NCI-H2227 treated with DMSO at 0.1 percent for 48 hours (cell line): Measurements from ENCODE around the gene TSPEAR.
"Not testable (repeated sequence)": the region's sequence is repeated elsewhere in the genome, so short reads cannot be mapped to it uniquely, and the experiment has no call there.

ENCODE experiments used
- DNase-seq: peaks from one replicate; lab custom pipeline; 2025; lab: John Stamatoyannopoulos, UW

The TSPEAR gene

DNA sequence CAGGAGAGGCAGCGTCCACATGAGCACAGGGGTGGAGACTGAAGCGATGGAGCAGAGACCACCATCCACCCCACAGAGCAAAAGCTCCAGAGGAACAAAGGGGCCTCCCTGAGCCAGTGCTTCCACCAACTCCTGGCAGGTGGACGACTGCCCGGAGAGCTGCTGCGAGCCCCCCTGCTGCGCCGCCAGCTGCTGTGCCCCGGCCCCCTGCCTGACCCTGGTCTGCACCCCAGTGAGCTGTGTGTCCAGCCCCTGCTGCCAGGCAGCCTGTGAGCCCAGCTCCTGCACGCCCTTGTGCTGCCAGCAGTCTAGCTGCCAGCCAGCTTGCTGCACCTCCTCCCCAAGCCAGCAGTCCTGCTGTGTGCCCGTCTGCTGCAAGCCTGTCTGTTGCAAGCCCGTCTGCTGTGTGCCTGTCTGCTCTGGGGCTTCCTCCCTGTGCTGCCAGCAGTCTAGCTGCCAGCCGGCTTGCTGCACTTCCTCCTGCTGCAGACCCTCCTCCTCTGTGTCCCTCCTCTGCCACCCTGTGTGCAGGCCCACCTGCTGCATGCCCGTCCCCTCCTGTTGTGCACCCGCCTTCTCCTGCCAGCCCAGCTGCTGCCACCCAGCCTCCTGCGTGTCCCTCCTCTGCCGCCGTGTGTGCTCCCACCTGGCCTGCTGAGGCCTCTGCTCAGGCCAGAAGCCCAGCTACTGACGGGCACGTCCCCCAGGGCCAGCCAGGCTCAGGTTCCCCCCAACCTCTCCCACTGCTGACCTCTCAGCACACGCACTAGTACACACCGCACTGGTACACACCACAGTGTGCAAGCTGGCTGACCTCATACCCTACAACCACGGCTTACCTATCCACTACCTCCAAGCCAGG is 9.0 kb downstream of the TSPEAR start:
- DNase-seq = no peak

DNA sequence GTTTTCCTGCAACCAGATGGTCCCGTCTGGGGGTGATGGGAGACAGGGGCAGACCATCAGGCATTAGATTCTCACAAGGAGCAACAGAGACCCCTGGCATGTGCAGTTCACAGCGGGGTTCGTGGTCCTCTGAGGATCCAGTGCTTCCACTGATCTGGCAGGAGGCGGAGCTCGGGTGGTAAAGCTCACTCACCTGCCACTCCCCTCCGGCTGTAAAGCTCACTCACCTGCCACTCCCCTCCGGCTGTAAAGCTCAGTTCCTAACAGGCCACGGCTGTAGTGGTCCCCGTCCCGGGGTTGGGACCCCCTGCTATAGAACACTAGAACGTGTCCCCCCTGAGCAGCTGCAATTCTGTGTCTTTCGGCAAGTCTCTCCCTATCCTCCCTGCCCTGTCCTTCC is 9.8 kb downstream of the TSPEAR start:
- no peak for DNase-seq

GRCh38 chr21:44701023-44701400 is 10.4 kb downstream of the TSPEAR start:
- DNase-seq = no peak

DNA sequence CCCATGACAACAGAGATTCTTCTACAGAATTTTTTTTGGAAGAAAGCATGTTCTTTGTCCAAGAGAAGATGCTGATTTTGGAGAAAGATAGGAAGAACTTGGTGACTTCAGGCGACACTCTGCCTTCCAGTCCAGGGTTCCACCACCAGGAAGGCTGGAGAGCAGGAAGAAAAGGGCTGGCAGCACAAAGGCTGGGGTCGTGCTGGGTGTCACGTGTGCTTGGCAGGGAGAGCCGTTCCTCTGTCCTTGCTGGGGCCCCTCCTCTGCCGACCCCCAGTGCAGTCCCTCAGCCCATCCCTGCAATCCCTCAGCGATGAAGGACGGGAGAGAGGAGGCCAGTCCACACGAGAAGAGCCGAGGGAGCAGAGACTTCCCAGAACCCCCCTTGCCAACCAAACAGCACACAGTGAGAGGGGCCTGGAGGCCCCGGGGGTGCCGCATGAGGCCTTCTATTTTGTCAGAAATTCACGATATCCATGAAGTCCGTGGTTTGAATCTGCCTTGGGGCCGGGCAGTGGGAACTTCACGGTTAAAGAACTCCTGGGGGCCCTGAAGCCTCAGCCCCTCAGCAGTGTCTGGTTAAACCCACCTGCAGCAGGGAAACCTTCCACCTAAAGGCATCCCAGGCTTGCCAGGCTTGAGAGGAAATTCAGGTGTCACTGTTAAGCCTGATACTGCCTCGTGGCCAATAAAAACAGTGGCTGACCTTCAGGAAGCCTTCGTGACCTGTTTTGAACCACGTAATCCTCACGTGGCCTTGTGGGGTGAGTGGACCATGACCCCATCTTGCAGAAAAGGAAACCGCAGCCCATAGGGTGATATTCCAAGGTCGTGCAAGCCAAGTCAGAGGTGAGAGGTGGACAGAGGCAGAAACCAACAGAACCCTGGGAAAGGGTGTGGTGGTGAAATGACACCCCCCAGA is 11.0 kb downstream of the TSPEAR start:
- DNase-seq = no peak

DNA sequence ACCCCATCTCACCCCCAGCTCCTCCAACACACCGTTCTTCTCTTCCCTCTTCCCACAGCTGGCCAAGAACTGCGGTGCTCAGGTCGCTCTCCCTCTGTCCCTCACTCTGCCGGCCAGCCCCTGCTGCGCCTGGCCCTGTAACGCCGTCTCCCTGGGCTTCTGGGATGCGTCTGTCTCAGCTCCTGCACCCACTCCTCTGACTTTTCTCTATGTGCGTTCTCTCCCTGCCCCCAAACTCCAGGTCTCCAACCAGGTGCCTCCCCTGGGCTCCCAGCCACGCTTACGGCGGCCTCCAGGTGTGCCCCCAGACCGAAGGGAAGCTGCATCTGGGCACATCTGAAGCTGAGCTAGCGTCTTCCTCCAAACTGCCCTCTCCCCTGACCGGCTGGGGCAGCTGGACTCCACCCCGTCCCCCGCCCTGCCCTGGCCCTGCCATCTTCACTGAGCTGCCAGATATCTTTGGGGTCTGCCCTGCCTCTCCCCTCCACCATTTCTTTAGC is 11.8 kb downstream of the TSPEAR start:
- DNase-seq = no peak

DNA sequence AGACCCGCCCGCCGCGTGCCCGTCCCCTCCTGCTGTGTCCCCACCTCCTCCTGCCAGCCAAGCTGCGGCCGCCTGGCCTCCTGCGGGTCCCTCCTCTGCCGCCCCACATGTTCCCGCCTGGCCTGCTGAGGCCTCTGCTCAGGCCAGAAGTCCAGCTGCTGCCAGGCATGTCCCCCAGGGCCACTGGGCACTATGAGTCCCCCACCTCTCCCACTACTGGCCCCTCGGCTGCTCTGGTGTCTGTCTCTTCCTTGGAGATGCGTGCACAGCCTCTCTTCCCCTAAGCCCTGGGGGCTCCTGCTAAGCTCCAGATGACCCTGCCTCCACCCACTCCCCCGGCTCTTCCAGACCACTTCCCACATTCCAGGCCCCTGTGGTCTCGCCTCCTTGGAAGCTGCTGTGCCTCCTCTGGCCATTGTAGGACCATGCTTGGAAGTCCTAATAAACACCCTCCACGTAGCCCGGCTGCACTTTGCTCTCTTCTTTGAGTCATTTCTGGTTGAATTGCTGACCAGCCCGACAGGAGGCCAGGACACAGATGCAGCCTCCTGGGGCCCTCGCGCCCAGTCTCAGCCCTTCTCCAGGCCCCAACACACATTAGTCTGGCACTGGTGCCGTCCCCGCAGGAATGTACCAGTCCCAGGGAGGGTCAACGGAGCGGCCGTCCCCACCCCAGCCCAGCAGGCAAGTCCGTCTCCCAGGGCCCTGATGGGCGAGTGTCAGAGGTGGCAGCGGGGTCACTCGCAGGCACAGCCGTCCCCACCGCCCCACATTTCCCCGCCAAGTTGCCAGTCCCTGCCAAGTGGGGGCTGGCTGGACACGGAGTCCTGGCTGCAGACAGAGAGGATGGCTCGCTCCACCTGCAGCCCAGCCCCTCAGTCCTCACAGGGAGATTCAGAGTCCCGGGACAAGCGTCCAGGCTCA is 13.3 kb downstream of the TSPEAR start:
- DNase-seq = no peak

DNA sequence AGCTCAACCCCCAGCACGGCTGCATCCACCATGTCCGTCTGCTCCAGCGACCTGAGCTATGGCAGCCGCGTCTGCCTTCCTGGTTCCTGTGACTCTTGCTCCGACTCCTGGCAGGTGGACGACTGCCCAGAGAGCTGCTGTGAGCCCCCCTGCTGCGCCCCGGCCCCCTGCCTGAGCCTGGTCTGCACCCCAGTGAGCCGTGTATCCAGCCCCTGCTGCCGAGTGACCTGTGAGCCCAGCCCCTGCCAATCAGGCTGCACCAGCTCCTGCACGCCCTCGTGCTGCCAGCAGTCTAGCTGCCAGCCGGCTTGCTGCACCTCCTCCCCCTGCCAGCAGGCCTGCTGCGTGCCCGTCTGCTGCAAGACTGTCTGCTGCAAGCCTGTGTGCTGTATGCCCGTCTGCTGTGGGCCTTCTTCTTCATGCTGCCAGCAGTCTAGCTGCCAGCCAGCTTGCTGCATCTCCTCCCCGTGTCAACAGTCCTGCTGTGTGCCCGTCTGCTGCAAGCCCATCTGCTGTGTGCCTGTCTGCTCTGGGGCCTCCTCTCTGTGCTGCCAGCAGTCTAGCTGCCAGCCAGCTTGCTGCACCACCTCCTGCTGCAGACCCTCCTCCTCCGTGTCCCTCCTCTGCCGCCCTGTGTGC is 14.1 kb downstream of the TSPEAR start, which contains the start of gene KRTAP10-12:
TSS of gene KRTAP10-12 (plus strand) at position 1 of the 639 bp plus-strand sequence. CDS start at position 31, 30 bp downstream.
- not testable (repeated sequence) for DNase-seq

DNA sequence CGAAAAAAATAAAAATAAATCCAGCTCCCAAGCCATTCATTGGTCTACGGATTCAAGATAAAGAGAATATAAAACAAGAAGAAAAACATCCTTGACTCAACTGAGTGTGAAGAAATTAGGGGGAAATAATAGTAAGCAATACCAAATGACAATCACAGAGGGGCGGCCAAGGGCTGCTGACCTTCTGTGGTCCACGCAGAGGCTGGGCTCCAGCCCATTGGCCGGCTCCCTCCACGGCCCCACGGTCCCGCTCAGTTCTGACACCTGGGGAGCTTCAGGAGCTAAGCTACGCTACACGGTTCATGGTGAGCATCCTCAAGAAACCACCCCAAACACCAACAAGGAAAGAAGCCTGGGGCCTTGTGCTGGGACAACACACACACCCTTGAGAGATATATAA is 14.8 kb downstream of the TSPEAR start:
- DNase-seq = no peak

DNA sequence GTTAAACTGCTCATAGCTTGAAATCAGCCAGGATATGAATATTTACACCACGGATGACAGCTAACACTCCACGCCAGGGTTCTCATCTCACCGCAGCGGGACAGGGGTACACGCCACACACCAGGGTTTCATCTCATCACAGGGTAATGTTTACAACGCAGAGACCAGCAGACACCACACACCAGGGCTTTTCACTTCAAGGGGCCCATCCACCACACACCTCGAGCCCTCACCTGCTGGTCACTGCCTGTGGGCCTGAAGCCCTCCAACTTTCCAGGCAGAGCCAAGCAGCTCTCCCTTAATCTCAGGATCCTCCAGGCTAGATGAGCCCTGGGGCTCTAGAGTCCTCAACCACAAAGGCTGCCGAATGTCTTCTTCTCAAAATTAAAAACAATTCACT is 15.7 kb downstream of the TSPEAR start:
- DNase-seq = no peak

GRCh38 chr21:44695184-44695583 is 16.2 kb downstream of the TSPEAR start:
- no peak for DNase-seq

- no peak for DNase-seq
These were observed 16.6 kb downstream of the TSPEAR start for GRCh38 chr21:44694776-44695175.

DNA sequence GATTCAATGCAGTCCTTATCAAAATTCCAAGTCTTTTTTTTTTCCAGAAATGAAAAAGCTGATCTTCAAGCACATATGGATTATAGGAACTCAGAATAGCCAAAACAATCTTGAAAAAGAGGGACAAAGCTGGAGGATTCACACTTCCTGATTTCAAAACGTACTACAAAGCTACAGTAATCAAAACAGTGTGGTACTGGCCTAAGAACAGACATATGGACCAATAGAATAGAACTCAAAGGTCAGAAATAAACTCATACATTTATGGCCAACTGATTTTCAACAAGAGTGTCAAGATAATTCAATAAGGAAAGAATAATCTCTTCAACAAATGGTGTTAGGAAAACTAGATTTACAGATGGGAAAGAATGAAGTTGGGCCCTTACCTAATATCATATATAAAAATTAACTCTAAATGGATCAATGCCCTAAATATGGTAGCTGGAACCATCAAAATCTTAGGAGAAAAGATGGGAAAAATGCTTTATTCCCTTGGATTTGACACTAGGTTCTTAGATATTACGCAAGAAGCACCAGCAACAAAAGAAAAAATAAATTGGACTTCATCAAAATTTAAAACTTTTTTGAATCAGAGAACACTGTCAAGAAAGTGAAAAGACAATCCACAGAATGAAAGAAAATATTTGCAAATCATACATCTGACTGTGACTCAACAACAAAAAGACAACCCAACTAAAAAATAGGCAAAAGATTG is 18.4 kb downstream of the TSPEAR start:
- DNase-seq = no peak

DNA sequence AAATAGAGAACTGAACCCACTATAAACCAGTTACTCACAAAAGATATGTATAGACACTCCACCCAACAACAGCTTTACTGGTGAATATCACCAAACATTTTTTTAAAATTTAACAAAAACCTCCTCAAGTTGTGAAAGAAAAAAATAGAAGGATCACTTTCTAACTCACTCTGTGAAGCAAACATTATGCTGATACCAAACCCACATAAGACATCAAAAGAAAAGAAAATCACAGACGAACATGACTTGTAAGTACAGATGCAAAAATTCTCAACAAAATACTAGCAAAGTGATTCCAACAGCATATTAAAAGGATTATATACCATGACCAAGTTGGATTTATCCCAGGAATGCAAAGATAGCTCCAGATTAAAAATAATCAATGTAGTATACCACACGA is 19.7 kb downstream of the TSPEAR start:
- no peak for DNase-seq

DNA sequence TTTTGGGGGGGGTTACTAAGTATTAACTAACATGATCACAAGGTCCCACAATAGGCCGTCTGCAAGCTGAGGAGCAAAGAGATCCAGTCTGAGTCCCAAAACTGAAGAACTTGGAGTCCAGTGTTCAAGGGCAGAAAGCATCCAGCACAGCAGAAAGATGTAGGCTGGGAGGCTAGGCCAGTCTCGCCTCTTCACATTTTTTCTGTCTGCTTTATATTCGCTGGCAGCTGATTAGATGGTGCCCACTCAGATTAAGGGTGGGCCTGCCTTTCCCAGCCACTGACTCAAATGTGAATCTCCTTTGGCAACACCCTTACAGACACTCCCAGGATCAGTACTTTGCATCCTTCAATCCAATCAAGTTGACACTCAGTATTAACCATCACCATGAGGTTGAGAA is 21.6 kb downstream of the TSPEAR start:
- DNase-seq = not testable (repeated sequence)

DNA sequence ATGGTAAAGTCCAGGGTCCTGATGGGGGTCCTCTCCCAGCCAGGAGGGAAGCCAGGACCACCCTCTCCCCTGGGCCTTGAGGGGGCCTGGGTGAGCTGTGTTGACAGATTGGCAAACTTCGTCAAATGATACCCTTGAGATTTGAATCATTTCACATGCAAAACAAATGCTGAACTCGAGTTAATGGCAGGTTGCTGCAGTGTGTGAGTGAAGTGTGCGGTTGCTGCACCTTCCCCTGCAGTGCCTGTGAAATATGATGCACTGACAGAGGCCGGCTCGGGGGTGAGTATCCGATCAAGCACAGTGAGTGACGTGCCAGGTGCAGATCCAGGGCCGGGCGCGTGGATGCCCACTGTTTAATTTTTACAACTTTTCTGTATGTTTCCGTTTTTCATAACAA is 23.7 kb downstream of the TSPEAR start:
- DNase-seq = no peak

- DNase-seq = no peak
These were observed 24.4 kb downstream of the TSPEAR start for GRCh38 chr21:44686843-44687561.

DNA sequence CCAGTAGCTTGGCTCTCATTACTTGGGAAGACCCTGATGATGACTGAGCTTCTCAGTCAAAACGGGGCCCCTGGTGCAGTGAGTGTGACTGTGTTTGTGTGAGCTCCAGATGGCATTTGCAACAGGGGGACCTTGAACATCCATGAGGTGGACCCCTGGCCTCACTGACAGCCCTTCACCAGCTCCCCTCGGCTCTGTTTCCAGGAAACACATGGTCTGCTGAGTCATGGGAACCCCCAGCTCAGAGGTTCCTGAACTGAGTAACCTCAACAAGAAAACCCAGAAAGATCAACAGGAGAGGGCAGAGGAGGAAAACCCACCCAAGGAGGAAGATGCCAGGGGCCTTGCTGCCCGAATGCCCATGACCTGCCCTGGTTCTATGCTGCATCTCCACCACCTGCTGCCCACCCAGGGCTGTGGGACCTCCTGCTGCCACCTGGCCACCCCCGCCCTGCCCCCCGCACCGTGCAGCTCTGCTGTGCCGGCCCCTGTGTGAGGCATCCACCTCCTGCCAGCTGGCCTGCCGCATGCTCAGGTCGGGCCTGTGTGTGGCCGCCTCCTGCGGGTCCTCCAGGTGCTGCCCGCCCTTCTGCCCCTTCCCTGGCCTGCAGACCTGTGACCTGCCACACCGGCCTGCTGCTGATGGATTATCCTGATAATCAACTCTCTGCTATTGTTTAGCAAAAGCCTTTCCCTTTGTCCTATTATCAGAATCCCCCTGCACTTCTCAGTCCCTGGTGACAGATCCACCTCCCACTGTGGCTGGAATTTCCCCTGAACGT is 25.2 kb downstream of the TSPEAR start:
- no peak for DNase-seq

- DNase-seq = not testable (repeated sequence)
These were observed 26.3 kb downstream of the TSPEAR start for GRCh38 chr21:44685050-44685449.

DNA sequence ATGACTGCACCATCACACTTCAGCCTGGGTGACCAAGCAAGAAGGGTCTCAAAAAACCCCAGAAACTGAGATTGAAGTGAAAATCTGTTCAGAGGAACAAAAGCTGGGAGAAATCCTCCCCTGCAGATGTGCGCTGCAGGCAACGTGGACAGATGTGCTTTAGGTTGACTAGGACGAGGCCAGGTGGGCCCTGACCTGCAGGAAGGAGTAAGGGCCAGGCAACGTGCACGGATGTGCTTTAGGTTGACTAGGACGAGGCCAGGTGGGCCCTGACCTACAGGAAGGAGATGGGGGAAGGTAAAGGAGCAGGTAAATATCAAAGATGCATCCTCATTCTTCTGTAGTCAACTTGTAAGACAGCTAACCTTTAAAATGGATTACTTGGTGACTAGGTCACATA is 26.9 kb downstream of the TSPEAR start:
- no peak for DNase-seq
